ENCODE measurements around the gene PRAMEF12.

GRCh38 chr1:12756273-12756672 is 17.3 kb upstream of the PRAMEF12 start:
- TF ChIP-seq, protein P1, sequence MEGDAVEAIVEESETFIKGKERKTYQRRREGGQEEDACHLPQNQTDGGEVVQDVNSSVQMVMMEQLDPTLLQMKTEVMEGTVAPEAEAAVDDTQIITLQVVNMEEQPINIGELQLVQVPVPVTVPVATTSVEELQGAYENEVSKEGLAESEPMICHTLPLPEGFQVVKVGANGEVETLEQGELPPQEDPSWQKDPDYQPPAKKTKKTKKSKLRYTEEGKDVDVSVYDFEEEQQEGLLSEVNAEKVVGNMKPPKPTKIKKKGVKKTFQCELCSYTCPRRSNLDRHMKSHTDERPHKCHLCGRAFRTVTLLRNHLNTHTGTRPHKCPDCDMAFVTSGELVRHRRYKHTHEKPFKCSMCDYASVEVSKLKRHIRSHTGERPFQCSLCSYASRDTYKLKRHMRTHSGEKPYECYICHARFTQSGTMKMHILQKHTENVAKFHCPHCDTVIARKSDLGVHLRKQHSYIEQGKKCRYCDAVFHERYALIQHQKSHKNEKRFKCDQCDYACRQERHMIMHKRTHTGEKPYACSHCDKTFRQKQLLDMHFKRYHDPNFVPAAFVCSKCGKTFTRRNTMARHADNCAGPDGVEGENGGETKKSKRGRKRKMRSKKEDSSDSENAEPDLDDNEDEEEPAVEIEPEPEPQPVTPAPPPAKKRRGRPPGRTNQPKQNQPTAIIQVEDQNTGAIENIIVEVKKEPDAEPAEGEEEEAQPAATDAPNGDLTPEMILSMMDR (IDR thresholded peaks at IDR 0.05), result no peak
- TF ChIP-seq POLR2A (IDR thresholded peaks at IDR 0.05), result no peak
